Psoas muscle (tissue), 8 donors: Measurements from ENCODE around the gene CSRP2. TPM values are rescaled to one million over a fixed set of nuclear protein-coding genes. Genes with fewer than 3 reads are reported as not detected.

Experiments
- ATAC-seq, 4 donors: fragments of 200-7000 bp; cut with Tn5 transposase; one replicate each; pipeline ENCODE4 v1.9.1; 2020; ENCODE audit warnings: moderate library complexity in 3 of 4, mild to moderate bottlenecking in 2 of 4
- DNase-seq, 2 donors: peaks; one replicate each; pipeline ENCODE4 v3.0.0-alpha.2; 2020
- H3K27ac ChIP-seq: fragments of 200-600 bp; one replicate; pipeline ENCODE4 v1.8.0; 2022
- H3K27me3 ChIP-seq, 3 donors: fragments of 200-600 bp in 1 of 3; one replicate each; pipeline versions ENCODE4 v1.6.1 to v1.8.0; 2013 to 2022; ENCODE audit warnings: low read length in 2 of 3, mild to moderate bottlenecking in 2 of 3, moderate library complexity in 1 of 3; ENCODE audit not compliant: insufficient read depth in 3 of 3
- H3K36me3 ChIP-seq, 2 donors: fragments of 200-600 bp in 1 of 2; one replicate each; pipeline versions ENCODE4 v1.6.1 to v1.8.0; 2013 to 2022; ENCODE audit warnings: low read depth in 1 of 2, mild to moderate bottlenecking in 1 of 2, moderate library complexity in 1 of 2; ENCODE audit not compliant: insufficient read depth in 1 of 2
- H3K4me1 ChIP-seq: fragments of 200-600 bp; one replicate; pipeline ENCODE4 v1.8.0; 2022
- H3K4me3 ChIP-seq: fragments of 200-600 bp; one replicate; pipeline ENCODE4 v1.8.0; 2022; ENCODE audit warnings: mild to moderate bottlenecking
- H3K9me3 ChIP-seq: fragments of 200-600 bp; one replicate; pipeline ENCODE4 v1.8.0; 2022
- CTCF ChIP-seq: fragments of 200-600 bp; IDR thresholded peaks from one replicate; pipeline ENCODE4 v1.8.0; 2022; ENCODE audit warnings: antibody characterized with exemption
- WGBS, 3 donors: extraction: QIAGEN DNeasy Blood & Tissue Kit; methylation state at CpG; one replicate each; pipeline versions ENCODE4 v1.1.6 to v1.1.7; 2013; 5-methylcytosine and 5-hydroxymethylcytosine counted together
- intact Hi-C, 2 donors: fragments of 100-400 bp; cut with DNase I; formaldehyde crosslinking; loops; one replicate each; pipeline versions ENCODE4 v1.11.0 to v1.14.2; 2022
- polyA plus RNA-seq, 3 donors: library from polyadenylated mRNA; stranded (reverse); fragments of 200-250 nt; gene quantifications; one replicate each; pipeline ENCODE4 v1.2.3, GENCODE V29; 2013
- total RNA-seq, 4 donors: library from RNA; stranded (reverse); fragmentation: NEBNext Ultra II Directional in 2 of 4; extraction: Animal tissue kit (Norgen Biotek cat#: 25700) in 2 of 4; gene quantifications; one replicate each; pipeline versions ENCODE4 v1.2.1 to v1.2.4, GENCODE V29; 2021 to 2023
- donor health status: healthy with polysubstance abuse.
- donor health status: DM: no; HTN: no; CAD: no; lungs with moderate emphysema.
- donor health status: Bipolar disorder and iron deficiency.
- donor health status: healthy.
- donor health status: DM: yes; HTN: yes; CAD: no.
- donor health status: DM: no; HTN: no; CAD: no.
- donor health status: DM: no; HTN: no; CAD: no.
- donor health status: DM: yes; HTN: yes; CAD: no.

Gene CSRP2
- total and polyA plus RNA-seq, 7 donors, result 5.2 to 22.3 (median 11.4) TPM

- Histone ChIP-seq H3K27ac (no peak overlapping the region), H3K4me1 (no peaks in the 10 kb centered on the region), H3K9me3 (no peaks in the 10 kb centered on the region), H3K27me3 (no peaks in the 10 kb centered on the region), H3K4me3 (no peak overlapping the region), H3K36me3 (no peaks in the 10 kb centered on the region)
- WGBS, 3 donors, result 31 to 59% (median 33%) methylated on average over 8 of the region's 8 CpGs
- TF ChIP-seq CTCF, result no peak
- intact Hi-C loops, result no loop called here
- ATAC-seq (no peak), DNase-seq (no peak)
These were observed 12.1 kb downstream of the CSRP2 start for GRCh38 chr12:76866726-76867125.

- DNase-seq (no peak), ATAC-seq (no peak)
- no peaks in the 10 kb centered on the region for H3K4me1 ChIP-seq
- H3K36me3 ChIP-seq, result no peaks in the 10 kb centered on the region
- H3K9me3 ChIP-seq, result no peaks in the 10 kb centered on the region
- no peak overlapping the region for H3K4me3 ChIP-seq
- intact Hi-C loops, result no loop called here
- TF ChIP-seq CTCF, result no peak
- H3K27ac ChIP-seq, result no peak overlapping the region
- H3K27me3 ChIP-seq, result no peaks in the 10 kb centered on the region
- WGBS, 3 donors, result 21 to 34% (median 28%) methylated on average over 8 of the region's 8 CpGs
These were observed 12.7 kb downstream of the CSRP2 start for GRCh38 chr12:76866151-76866567.

GRCh38 chr12:76864791-76865400, 13.9 kb downstream of the CSRP2 start:
- Histone ChIP-seq H3K4me3 (no peak overlapping the region), H3K9me3 (no peaks in the 10 kb centered on the region), H3K4me1 (no peaks in the 10 kb centered on the region), H3K27me3 (no peaks in the 10 kb centered on the region), H3K36me3 (peaks cover 0 to 3% of the 10 kb centered on the region in 2 donors), H3K27ac (no peak overlapping the region)
- no peak for ATAC-seq
- DNase-seq, result no peak
- intact Hi-C loops, result no loop called here
- no peak for TF ChIP-seq CTCF
- 75 to 86% (median 79%) methylated on average over 2 of the region's 2 CpGs for WGBS, 3 donors

GRCh38 chr12:76863837-76864236, 15.0 kb downstream of the CSRP2 start:
- no peak overlapping the region for H3K27ac ChIP-seq
- ATAC-seq (no peak), DNase-seq (no peak)
- H3K4me3 ChIP-seq, result no peak overlapping the region
- H3K36me3 ChIP-seq, result peaks cover 0 to 8% of the 10 kb centered on the region in 2 donors
- H3K4me1 ChIP-seq, result no peaks in the 10 kb centered on the region
- no peaks in the 10 kb centered on the region for H3K27me3 ChIP-seq
- 26 to 35% (median 26%) methylated on average over 4 of the region's 4 CpGs for WGBS, 3 donors
- TF ChIP-seq CTCF, result no peak
- intact Hi-C loops, result no loop called here
- H3K9me3 ChIP-seq, result no peaks in the 10 kb centered on the region
